GM12873 (cell line): Measurements from ENCODE around the gene ZBTB7C.

Experiments used
- CTCF ChIP-seq: IDR thresholded peaks from 2 replicates; pipeline ENCODE4 v1.5.1; 2012; ENCODE audit warnings: low read depth, mild to moderate bottlenecking, moderate library complexity, low read length, control low read depth; ENCODE audit not compliant: insufficient read depth; ENCODE audit errors: missing control alignments

ZBTB7C gene

DNA sequence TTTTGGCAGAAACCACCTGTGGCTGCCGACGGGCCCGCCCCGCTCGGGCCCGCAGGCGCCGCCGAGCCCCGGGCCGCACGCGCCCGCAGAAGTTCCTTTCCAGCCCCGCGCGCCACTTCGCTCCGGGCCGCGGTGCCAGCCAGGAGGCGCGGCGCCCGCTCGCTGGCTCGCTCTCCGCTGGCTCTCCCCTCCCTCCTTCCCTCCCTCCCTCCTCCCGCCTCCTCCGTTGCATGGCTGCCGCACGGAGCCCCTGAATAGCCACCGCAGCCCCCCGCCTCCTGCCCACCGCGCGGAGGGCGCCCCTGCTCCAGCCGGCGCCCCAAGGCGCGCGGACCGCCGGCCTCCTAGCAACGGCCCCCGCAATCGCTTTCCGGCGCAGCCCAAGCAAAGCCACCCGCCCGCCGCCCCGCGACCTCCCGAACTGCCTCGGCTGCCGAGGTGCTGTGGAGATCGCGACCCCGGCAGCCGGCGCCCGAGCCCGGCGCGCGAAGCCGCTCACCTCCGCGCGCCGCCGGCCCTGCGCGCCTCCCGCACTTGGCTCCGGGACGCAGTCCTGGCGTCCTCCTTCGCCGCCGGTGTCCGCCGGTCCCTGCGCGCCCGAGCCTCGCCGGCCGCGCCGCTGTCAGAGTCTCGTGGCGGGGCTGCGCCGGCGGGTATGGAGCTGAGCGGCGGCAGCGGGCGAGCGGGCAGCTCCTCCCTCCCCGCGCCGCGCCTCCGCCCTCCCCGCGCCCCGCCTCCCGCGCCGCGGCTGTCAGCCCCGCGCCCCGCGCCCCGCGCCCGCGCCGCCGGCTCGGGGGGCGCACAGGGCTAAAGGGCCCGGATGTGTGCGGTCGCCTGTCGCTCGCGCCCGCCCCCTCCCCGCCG is at the start of gene ZBTB7C:
ZBTB7C (minus strand) TSS at position 657 of the 864 bp plus-strand sequence.
- no peak for TF ChIP-seq CTCF

DNA sequence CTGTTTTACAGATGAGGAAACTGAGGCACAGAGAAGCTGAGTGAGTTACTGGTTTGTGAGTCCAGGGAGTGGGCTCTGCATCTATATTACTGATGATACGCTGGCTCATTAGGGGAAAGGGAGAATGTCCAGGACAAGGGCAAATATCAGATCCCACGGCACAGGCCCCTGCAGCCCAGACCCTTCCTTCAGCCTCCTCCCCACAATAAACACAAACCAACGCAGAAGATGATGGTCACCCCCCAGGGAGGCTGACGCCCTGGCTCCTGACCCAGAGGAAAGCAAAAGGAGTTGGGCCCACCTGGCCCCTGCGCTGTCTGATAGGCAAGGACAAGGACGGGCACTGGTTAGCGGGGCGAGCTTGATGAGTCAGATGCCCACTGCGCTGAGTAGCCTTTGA is 47.7 kb upstream of the ZBTB7C start:
- no peak for TF ChIP-seq CTCF

DNA sequence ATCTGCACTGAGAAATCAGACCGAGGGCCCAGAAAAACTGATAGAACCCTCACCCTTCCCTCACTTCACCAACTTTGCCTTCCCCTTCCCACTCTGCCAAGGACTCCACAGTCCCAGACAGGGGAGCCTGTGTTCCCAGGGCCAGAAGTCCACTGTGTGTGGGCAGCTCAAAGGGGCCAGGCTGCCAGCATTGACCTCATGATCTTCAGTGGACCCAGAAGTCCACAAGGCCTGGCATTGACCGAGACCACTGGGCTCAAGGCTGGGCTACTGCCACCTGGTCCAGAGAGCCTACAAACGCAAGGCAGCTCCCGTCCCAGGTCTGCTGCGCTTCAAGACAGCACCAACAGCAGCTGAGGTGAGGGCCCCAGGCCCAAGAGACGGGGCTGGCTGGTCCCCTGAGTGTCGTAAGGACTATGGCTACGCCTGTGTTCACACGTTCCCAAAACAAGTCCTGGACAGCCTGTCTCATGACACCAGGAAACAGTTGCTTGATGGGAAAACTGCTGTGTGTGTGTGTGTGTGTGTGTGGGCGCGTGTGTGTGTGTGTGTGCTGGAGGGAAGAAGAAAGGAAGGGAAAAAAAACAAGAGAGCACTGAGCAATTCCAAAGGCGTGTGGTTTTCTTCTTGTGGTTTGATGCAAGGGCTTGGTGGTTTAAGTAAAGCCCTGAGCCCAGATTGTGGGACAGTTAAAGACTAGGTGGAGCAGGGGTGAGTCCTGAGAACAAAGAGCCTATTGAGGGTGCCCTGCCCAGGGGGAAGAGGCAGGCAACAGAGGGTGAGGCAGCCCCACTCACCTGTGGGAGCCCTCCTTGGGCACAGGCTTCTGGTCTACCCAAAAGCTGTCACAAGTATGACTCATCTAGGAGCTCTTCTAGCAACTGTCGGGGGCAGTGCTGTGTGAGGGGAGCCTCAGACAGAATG is 46.6 kb upstream of the ZBTB7C start:
- no peak for TF ChIP-seq CTCF

DNA sequence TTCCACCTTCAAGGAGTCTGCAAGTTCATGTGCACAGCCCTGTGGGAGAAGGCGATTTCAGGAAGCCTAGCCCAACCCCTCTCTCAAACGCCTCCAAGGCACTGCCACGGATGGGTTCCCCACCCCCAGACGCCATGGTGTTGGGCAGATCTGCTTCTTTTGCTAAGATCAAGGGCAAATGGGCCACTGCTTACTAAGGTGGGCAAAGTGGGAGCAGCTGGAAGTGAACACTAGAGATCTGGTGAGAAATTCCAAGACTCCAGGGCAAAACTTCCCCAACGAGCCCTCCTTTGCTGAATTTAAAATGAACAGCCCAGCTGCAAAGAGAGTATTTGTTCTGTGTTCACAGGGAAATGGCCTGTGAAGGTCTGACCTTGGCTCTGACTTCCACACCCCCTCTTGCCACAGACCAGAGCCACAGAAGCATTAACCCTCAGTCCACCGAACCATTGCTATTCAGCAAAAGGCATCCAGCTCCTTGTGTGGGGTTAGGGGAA is 45.1 kb upstream of the ZBTB7C start:
- TF ChIP-seq CTCF, result no peak

DNA sequence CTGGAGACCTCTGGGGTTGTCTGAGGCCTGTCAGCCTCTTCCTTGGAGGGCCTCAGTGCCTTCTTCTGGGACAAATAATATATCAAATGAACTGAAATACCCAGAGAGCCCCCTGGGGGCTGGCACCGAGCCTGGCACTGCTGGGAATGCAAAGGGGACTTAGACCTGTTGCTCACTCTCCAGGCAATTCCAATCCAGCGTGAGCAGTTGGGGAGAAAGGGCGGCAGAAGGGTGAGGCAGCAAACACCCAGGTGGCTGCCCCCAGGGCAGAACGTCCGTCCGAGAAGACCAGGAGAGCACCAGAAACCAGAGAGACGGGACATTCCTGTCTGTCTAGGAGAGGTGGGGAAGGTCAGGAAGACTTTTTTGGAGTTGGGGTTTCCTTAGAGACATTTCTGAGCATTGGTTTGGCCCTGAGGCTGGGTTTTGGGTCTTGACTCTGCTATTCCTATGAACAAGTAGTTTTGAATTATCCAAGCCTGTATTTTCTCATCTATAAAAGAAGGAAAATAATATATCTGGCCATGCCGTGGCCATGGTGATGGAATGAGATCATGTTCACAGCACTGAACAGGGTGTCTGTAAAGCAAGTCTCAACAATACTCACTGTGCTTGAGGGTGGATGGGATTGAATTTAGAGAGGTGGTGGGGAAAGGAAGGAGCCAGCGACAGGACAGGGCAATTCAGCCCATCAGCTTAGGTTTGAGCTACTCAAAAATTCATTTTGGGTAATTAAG is 44.3 kb upstream of the ZBTB7C start:
- no peak for TF ChIP-seq CTCF

GRCh38 chr18:48452861-48453323 is 43.7 kb upstream of the ZBTB7C start:
- TF ChIP-seq CTCF, result no peak
